Neuron (in vitro differentiated cells): Measurements from ENCODE around the gene PABPN1.
"Not testable (repeated sequence)": the region's sequence is repeated elsewhere in the genome, so short reads cannot be mapped to it uniquely, and the experiment has no call there.

Source experiments
- H2AFZ ChIP-seq: one replicate; pipeline ENCODE4 v1.6.1; 2013; ENCODE audit warnings: low read depth, mild to moderate bottlenecking, inconsistent platforms, low read length, moderate library complexity
- H3K27me3 ChIP-seq: one replicate; pipeline ENCODE4 v1.6.1; 2013; ENCODE audit warnings: low read length; ENCODE audit not compliant: insufficient read depth
- H3K36me3 ChIP-seq: one replicate; pipeline ENCODE4 v1.6.1; 2013; ENCODE audit warnings: low read length; ENCODE audit not compliant: insufficient read depth
- H3K4me1 ChIP-seq: one replicate; pipeline ENCODE4 v1.6.1; 2013; ENCODE audit warnings: low read length; ENCODE audit not compliant: insufficient read depth
- H3K4me3 ChIP-seq: 2 replicates; pipeline ENCODE4 v1.5.1; 2013; ENCODE audit warnings: mild to moderate bottlenecking, low read length, moderate library complexity
- H3K9me3 ChIP-seq: one replicate; pipeline ENCODE4 v1.6.1; 2013; ENCODE audit warnings: low read length

PABPN1 gene

DNA sequence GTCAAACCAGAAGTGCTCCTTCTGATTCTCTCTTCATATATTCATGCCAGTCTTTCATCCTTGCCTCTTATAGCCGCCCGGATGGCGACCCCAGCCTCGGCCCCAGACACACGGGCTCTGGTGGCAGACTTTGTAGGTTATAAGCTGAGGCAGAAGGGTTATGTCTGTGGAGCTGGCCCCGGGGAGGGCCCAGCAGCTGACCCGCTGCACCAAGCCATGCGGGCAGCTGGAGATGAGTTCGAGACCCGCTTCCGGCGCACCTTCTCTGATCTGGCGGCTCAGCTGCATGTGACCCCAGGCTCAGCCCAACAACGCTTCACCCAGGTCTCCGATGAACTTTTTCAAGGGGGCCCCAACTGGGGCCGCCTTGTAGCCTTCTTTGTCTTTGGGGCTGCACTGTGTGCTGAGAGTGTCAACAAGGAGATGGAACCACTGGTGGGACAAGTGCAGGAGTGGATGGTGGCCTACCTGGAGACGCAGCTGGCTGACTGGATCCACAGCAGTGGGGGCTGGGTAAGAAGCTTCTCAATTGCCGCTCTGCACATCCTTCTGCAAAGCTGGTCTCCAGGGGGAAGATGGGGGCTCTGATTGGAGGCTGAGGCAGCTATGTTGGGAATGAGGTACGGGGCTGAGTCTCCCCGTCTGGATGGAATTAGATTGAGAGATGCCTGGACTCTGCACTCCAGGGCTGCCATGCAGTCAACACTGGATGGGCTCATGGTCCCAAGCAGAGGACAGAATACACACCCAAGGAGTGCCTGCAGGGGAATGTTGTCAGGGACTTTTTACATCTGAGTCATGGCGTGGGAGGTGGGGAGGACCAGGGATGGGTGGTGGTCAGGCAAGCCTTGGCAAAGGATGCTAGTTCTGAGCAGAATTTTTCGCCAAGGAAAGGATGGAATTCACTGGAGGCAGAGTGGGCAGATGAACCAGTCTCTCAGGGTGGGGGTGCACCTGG lies 13.3 kb upstream of the PABPN1 start:
- H3K27me3 ChIP-seq: no peaks in the 10 kb centered on the region
- H3K9me3 ChIP-seq: no peaks in the 10 kb centered on the region
- peaks cover 40% of the 10 kb centered on the region for H3K36me3 ChIP-seq
- H2AFZ ChIP-seq: no peak overlapping the region
- peak overlapping the region; percentile 85 for H3K4me3 ChIP-seq
- peaks cover 22% of the 10 kb centered on the region for H3K4me1 ChIP-seq

DNA sequence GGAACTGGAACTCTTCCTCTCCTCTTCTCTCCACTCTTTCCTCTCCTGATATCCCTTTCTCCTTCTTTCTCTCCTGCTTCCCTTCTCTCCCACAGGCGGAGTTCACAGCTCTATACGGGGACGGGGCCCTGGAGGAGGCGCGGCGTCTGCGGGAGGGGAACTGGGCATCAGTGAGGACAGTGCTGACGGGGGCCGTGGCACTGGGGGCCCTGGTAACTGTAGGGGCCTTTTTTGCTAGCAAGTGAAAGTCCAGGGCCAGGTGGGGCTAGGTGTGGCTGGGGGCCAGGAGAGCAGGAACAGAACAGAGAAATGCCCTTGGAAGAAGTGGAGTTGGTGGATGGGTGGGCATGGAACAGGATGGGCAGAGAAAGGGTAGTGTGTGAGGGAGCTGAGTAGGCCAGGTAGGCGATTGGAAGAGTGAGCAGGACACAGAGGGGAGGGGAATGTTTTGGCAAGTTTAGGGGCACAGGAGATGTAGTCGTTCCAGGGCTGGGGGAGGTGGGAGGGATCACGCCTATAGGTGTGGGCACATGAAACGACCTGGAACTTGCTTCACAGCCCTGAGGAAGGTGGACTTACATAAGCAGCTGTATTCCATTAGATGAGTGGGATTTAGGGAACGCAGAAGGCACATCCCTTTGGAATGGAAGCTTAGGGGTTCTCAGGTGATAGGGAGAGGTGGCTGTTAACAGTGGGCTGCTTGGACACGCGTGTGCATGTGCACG lies 12.4 kb upstream of the PABPN1 start:
- H3K4me3 ChIP-seq: no peak overlapping the region
- peaks cover 22% of the 10 kb centered on the region for H3K4me1 ChIP-seq
- peaks cover 43% of the 10 kb centered on the region for H3K36me3 ChIP-seq
- no peaks in the 10 kb centered on the region for H3K27me3 ChIP-seq
- H3K9me3 ChIP-seq: no peaks in the 10 kb centered on the region
- H2AFZ ChIP-seq: no peak overlapping the region

DNA sequence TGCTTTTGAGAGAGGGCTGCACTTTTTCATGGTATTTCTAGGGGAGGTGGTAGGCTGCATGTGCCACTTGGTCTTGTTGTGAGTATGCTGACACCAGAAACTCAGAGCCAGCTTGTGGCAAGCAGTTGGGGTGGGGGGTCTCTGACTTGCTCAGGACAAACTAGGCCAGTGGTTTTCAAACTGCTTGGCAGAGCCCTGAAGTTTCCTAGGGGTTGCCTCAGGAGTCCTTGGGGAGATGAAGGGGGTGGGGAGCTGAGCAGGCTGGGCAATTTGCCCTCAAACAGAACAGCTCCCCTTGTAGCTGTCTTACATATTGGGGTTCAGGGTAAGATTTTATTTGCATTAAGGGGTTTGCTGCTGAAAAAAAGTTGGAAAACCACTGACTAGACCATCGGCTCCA lies 10.7 kb upstream of the PABPN1 start:
- H3K9me3 ChIP-seq: no peaks in the 10 kb centered on the region
- H3K4me3 ChIP-seq: no peak overlapping the region
- peaks cover 43% of the 10 kb centered on the region for H3K36me3 ChIP-seq
- H2AFZ ChIP-seq: no peak overlapping the region
- H3K27me3 ChIP-seq: no peaks in the 10 kb centered on the region
- peaks cover 22% of the 10 kb centered on the region for H3K4me1 ChIP-seq

DNA sequence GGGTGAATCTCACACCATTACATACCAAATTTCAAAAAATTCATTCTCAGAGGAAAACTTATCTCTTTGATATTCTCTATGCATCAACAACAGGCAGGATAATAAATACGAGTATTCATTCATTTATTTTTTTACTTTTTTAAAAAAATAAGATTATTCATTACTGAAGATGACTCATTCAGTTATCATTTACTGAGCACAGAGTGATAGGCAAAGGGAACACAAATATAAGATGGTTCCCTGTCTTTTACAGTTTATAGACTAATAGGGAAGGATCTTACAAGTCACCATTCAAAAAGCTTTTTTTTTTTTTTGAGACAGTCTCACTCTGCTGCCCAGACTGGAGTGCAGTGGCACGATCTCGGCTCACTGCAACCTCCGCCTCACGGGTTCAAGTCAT lies 5.0 kb upstream of the PABPN1 start:
- Histone ChIP-seq H3K4me3 (no peak overlapping the region), H3K27me3 (no peaks in the 10 kb centered on the region), H3K4me1 (peaks cover 9% of the 10 kb centered on the region), H3K36me3 (peaks cover 7% of the 10 kb centered on the region), H2AFZ (no peak overlapping the region), H3K9me3 (no peaks in the 10 kb centered on the region)

DNA sequence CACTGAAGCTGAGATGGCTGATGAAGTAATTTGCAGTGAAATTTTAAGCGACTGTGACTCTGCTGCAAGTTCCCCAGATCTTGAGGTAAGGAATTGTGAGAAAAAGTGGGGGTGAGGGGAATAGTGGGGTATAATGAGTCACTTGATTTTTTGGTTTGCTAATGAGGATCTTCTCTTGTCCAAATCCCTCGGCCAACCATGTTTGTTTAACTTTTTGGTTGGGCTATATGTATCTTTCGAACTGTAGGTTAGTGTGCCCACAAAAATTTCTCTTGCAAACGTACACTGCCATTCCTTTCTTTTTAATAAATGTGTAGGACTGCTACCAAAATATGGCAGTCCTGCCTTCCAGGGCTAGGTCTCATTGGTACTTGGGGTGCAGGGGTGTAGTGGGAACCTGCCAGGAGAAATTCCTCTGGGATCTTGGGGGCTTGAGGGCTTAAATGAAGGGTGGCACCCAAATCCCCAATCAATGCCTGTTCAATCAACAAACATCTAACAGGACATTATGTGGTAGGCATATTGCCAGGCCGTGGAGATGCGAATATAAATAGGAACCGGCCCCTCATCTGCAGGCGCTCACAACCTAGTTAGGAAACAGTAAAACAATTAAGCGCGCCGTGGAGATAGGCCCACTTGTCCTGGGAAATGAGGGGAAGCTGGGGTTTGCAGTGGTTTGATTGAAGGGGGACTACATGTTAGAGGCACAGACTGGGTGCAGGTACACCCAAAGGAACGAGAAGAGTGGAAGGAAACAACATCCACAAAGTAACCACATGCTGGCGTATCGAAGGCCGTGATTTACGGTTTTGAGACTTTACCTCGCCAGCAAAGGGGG lies 1.3 kb upstream of the PABPN1 start:
- no peaks in the 10 kb centered on the region for H3K9me3 ChIP-seq
- H3K4me1 ChIP-seq: peaks cover 19% of the 10 kb centered on the region
- peak overlapping the region; percentile 54 for H3K4me3 ChIP-seq
- no peaks in the 10 kb centered on the region for H3K27me3 ChIP-seq
- no peak overlapping the region for H2AFZ ChIP-seq
- H3K36me3 ChIP-seq: peaks cover 24% of the 10 kb centered on the region

DNA sequence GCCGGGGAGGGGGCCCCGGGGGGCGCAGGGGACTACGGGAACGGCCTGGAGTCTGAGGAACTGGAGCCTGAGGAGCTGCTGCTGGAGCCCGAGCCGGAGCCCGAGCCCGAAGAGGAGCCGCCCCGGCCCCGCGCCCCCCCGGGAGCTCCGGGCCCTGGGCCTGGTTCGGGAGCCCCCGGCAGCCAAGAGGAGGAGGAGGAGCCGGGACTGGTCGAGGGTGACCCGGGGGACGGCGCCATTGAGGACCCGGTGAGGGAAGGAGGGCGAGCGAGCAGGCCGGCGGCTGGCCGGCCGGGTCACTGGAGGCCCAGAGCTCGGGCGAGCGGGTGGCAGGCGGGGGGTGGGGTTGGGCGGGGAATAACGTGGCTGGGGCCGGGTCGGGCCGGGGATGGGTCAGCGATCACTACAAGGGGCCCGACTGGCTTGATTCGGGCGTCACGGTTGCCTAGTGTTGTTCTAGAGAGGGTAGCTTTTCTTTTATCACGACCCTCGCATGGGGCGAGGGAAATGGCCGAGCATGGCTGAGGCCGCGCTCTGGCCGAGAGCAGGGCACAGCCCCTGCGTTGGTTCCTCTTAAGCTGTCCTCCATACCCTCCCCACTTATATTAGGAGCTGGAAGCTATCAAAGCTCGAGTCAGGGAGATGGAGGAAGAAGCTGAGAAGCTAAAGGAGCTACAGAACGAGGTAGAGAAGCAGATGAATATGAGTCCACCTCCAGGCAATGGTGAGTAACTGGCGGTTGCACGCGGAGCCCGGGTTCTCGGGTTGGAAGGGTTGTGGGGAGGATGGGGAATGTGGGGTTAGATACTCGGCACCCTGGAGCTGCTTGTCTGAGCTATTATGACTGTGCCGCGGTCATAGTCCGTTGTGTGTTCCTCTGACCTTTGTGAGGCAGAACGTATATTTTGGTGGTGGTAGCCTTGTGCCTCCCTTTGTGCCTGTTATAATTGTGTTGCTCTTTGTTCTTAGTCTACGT lies 603 bp downstream of the PABPN1 start:
- H2AFZ ChIP-seq: no peak overlapping the region
- peaks cover 19% of the 10 kb centered on the region for H3K4me1 ChIP-seq
- no peaks in the 10 kb centered on the region for H3K27me3 ChIP-seq
- H3K9me3 ChIP-seq: no peaks in the 10 kb centered on the region
- peak overlapping the region; percentile 75 for H3K4me3 ChIP-seq
- H3K36me3 ChIP-seq: peaks cover 30% of the 10 kb centered on the region

DNA sequence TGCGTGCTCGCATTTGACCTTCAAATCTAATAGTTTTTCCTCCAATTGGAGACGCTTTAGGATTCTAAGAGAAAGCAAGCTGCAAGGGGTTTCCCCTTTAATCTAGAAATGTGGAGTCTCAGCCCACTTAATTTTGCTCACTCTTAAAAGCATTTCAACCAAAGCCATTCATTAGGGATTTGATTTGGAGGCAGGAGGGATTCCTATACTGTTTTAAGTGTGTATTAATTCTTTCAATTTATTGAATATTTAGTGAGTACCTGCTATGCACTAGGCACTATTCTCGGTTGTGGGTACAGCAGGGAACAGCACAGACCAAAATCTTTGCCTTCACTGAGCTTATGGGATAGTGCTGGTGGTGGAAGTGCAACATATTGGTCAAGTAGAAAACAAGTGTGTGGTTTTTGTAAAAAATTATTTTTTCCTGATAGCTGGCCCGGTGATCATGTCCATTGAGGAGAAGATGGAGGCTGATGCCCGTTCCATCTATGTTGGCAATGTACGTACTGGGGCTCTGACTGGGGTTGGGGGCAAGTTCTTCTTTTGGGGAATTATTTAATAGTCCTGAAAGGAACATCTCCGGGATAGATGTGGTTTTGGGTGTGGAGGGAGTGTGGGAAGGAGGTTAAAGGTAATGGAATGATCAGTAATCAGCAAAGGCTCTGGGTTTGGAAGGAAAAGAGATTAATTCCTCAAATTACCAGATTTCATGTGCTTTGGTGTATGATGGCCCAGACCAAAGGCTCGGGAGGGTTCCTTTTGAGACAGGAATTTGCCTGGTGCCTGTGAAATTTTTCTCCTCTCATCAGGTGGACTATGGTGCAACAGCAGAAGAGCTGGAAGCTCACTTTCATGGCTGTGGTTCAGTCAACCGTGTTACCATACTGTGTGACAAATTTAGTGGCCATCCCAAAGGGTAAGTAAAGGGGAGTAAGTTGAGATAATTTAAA lies 1.6 kb downstream of the PABPN1 start:
- no peaks in the 10 kb centered on the region for H3K9me3 ChIP-seq
- H3K27me3 ChIP-seq: no peaks in the 10 kb centered on the region
- peaks cover 19% of the 10 kb centered on the region for H3K4me1 ChIP-seq
- no peak overlapping the region for H2AFZ ChIP-seq
- H3K4me3 ChIP-seq: peak overlapping the region; percentile 75
- peaks cover 30% of the 10 kb centered on the region for H3K36me3 ChIP-seq

DNA sequence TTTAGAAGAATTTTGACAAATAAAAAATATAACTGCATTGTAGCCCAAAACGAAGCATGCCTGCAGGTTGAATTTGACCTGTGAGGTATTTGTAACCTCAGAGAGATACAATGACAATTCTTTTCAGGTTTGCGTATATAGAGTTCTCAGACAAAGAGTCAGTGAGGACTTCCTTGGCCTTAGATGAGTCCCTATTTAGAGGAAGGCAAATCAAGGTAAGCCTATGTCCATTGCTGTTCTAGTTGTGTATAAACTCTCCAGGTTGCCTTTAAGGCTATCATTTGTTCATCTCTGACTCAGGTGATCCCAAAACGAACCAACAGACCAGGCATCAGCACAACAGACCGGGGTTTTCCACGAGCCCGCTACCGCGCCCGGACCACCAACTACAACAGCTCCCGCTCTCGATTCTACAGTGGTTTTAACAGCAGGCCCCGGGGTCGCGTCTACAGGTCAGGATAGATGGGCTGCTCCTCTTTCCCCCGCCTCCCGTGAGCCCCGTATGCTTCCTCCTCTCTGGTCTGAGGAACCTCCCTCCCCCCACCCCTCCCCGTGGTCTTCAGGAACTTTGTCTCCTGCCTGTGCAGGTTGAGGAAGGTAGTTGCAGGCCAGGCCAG lies 2.7 kb downstream of the PABPN1 start:
- Histone ChIP-seq H3K9me3 (no peaks in the 10 kb centered on the region), H3K27me3 (no peaks in the 10 kb centered on the region), H3K4me1 (peaks cover 19% of the 10 kb centered on the region), H2AFZ (no peak overlapping the region), H3K4me3 (no peak overlapping the region), H3K36me3 (peaks cover 30% of the 10 kb centered on the region)

DNA sequence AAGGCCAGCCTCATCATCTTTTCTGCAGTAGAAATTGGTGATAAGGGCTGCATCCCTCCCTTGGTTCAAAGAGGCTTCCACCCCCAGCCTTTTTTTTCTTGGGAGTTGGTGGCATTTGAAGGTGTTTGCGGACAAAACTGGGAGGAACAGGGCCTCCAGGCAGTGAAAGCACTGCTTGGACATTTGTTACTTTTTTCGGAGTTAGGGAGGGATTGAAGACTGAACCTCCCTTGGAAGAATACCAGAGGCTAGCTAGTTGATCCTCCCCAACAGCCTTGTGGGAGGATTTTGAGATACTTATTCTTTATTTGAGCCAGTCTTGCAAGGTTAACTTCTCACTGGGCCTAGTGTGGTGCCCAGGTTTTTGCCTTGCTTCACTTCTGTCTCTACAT lies 3.2 kb downstream of the PABPN1 start:
- H2AFZ ChIP-seq: no peak overlapping the region
- H3K27me3 ChIP-seq: no peaks in the 10 kb centered on the region
- no peak overlapping the region for H3K4me3 ChIP-seq
- peaks cover 30% of the 10 kb centered on the region for H3K36me3 ChIP-seq
- H3K4me1 ChIP-seq: peaks cover 19% of the 10 kb centered on the region
- H3K9me3 ChIP-seq: no peaks in the 10 kb centered on the region

DNA sequence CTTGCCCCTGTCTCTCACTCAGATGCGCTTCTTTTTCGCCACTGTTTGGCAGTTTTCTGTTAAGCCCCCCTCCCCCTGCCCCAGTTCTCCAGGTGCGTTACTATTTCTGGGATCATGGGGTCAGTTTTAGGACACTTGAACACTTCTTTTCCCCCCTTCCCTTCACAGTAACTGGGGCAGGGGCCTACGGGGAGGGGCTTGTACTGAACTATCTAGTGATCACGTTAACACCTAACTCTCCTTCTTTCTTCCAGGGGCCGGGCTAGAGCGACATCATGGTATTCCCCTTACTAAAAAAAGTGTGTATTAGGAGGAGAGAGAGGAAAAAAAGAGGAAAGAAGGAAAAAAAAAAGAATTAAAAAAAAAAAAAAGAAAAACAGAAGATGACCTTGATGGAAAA lies 3.7 kb downstream of the PABPN1 start:
- Histone ChIP-seq H3K36me3 (peaks cover 30% of the 10 kb centered on the region), H3K9me3 (no peaks in the 10 kb centered on the region), H3K27me3 (no peaks in the 10 kb centered on the region), H2AFZ (no peak overlapping the region), H3K4me3 (no peak overlapping the region), H3K4me1 (peaks cover 17% of the 10 kb centered on the region)

DNA sequence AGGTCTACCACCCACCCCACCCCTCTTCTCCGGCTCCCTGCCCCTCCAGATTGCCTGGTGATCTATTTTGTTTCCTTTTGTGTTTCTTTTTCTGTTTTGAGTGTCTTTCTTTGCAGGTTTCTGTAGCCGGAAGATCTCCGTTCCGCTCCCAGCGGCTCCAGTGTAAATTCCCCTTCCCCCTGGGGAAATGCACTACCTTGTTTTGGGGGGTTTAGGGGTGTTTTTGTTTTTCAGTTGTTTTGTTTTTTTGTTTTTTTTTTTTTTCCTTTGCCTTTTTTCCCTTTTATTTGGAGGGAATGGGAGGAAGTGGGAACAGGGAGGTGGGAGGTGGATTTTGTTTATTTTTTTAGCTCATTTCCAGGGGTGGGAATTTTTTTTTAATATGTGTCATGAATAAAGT lies 4.5 kb downstream of the PABPN1 start:
- not testable (repeated sequence) for H3K4me3 ChIP-seq, H2AFZ ChIP-seq, H3K9me3 ChIP-seq, H3K27me3 ChIP-seq
- Histone ChIP-seq H3K4me1 (peaks cover 10% of the 10 kb centered on the region), H3K36me3 (peaks cover 30% of the 10 kb centered on the region)
